ENCODE results near the gene TET1. TPM values are rescaled to one million over a fixed set of nuclear protein-coding genes. Genes with fewer than 3 reads are reported as not detected.
"Not testable (repeated sequence)": the region's sequence is repeated elsewhere in the genome, so short reads cannot be mapped to it uniquely, and the experiment has no call there.

Gene TET1
- total RNA-seq, 1 experiment from 2014 or later, result 2.4 TPM

DNA sequence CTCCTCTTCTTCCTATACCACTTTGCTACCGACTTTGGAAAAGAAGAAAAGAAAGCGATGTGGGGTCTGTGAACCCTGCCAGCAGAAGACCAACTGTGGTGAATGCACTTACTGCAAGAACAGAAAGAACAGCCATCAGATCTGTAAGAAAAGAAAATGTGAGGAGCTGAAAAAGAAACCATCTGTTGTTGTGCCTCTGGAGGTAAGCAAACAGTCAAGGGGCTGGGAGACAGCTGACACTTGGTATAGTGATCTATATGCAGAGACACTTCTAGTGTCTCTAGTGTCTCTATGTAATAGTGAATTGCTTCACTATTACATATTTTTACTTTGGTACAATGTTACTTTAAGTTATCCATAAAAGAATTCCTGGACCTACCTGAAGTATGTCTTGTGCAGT, 13.9 kb downstream of the TET1 start:
- intact Hi-C loops (cut with micrococcal nuclease; ENCODE audit: unreplicated experiment), result no loop called here
- Histone ChIP-seq H3K9me3 (ENCODE audit: insufficient read depth, low read depth) (no peaks in the 10 kb centered on the region), H3K27me3 (ENCODE audit: insufficient read depth, low read depth) (no peaks in the 10 kb centered on the region), H3K27ac (no peak overlapping the region), H3K4me1 (replicated peaks; ENCODE audit: insufficient read depth) (no peaks in the 10 kb centered on the region), H3K4me3 (no peak overlapping the region), H3K9me2 (ENCODE audit: insufficient read depth) (no peaks in the 10 kb centered on the region), H3K79me2 (ENCODE audit: low read depth) (no peaks in the 10 kb centered on the region), H2AFZ (no peak overlapping the region), H3K36me3 (ENCODE audit: low read depth) (no peaks in the 10 kb centered on the region), H3K4me2 (no peak overlapping the region), H3F3A (ENCODE audit: insufficient read depth, low read depth) (no peaks in the 10 kb centered on the region), H4K20me1 (ENCODE audit: insufficient read depth) (no peaks in the 10 kb centered on the region)
- ChIA-PET CTCF (no interaction called here), POLR2A (ENCODE audit: unreplicated experiment) (interaction anchor here (0.6 kb wide), 1 partner anchor 214 kb away, joined by 6 read pairs; no protein-coding TSS in a partner anchor)
- DNase-seq, result no peak
- BruUV-seq (replicated peaks), result no TSS peak
- TF ChIP-seq EZH2 (IDR thresholded peaks at IDR 0.05; ENCODE audit: low read depth) (no peak), CTCF (conservative IDR thresholded peaks at IDR 0.05) (no peak)

GRCh38 chr10:68576118-68576517, 16.0 kb downstream of the TET1 start:
- H3K27ac ChIP-seq, result no peak overlapping the region
- no peak overlapping the region for H3K4me2 ChIP-seq
- no peaks in the 10 kb centered on the region for H3K9me2 ChIP-seq (ENCODE audit: insufficient read depth)
- H3K79me2 ChIP-seq (ENCODE audit: low read depth), result no peaks in the 10 kb centered on the region
- no peaks in the 10 kb centered on the region for H3F3A ChIP-seq (ENCODE audit: insufficient read depth, low read depth)
- H3K36me3 ChIP-seq (ENCODE audit: low read depth), result no peaks in the 10 kb centered on the region
- BruUV-seq (replicated peaks), result no TSS peak
- H3K27me3 ChIP-seq (ENCODE audit: insufficient read depth, low read depth), result no peaks in the 10 kb centered on the region
- intact Hi-C loops (cut with micrococcal nuclease; ENCODE audit: unreplicated experiment), result no loop called here
- no peaks in the 10 kb centered on the region for H4K20me1 ChIP-seq (ENCODE audit: insufficient read depth)
- no peak for TF ChIP-seq EZH2 (IDR thresholded peaks at IDR 0.05; ENCODE audit: low read depth)
- TF ChIP-seq CTCF (conservative IDR thresholded peaks at IDR 0.05), result no peak
- POLR2A ChIA-PET (ENCODE audit: unreplicated experiment), result no interaction called here
- no peaks in the 10 kb centered on the region for H3K4me1 ChIP-seq (replicated peaks; ENCODE audit: insufficient read depth)
- H3K4me3 ChIP-seq, result no peak overlapping the region
- CTCF ChIA-PET, result no interaction called here
- DNase-seq, result no peak
- no peak overlapping the region for H2AFZ ChIP-seq
- no peaks in the 10 kb centered on the region for H3K9me3 ChIP-seq (ENCODE audit: insufficient read depth, low read depth)

DNA sequence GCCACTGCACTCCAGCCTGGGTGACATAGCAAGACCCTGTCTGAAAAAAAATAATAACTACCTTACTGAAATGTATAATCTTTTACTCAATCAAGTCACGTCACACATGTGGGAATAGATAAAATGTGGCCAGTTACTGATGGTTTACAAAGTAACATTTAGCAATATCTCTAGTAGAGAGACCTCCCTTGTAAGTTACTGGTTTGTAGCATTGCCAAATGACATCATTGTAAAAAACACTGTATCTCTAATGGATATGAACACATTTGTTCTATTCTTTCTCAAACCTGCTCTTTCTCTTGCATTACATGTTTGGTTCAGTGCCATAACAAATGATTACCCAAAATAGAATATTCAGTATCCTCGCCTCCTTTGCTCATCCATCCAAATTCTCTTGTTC, 18.8 kb downstream of the TET1 start:
- ChIA-PET POLR2A (ENCODE audit: unreplicated experiment) (no interaction called here), CTCF (no interaction called here)
- Histone ChIP-seq H3K79me2 (ENCODE audit: low read depth) (no peaks in the 10 kb centered on the region), H3K9me2 (ENCODE audit: insufficient read depth) (no peaks in the 10 kb centered on the region), H3K36me3 (ENCODE audit: low read depth) (no peaks in the 10 kb centered on the region), H3K27me3 (ENCODE audit: insufficient read depth, low read depth) (no peaks in the 10 kb centered on the region), H3K4me3 (no peak overlapping the region), H3F3A (ENCODE audit: insufficient read depth, low read depth) (no peaks in the 10 kb centered on the region), H3K4me2 (no peak overlapping the region), H3K9me3 (ENCODE audit: insufficient read depth, low read depth) (no peaks in the 10 kb centered on the region), H3K27ac (no peak overlapping the region), H2AFZ (no peak overlapping the region), H4K20me1 (ENCODE audit: insufficient read depth) (no peaks in the 10 kb centered on the region), H3K4me1 (replicated peaks; ENCODE audit: insufficient read depth) (no peaks in the 10 kb centered on the region)
- DNase-seq, result no peak
- no TSS peak for BruUV-seq (replicated peaks)
- TF ChIP-seq EZH2 (IDR thresholded peaks at IDR 0.05; ENCODE audit: low read depth) (no peak), CTCF (conservative IDR thresholded peaks at IDR 0.05) (no peak)
- intact Hi-C loops (cut with micrococcal nuclease; ENCODE audit: unreplicated experiment), result no loop called here

DNA sequence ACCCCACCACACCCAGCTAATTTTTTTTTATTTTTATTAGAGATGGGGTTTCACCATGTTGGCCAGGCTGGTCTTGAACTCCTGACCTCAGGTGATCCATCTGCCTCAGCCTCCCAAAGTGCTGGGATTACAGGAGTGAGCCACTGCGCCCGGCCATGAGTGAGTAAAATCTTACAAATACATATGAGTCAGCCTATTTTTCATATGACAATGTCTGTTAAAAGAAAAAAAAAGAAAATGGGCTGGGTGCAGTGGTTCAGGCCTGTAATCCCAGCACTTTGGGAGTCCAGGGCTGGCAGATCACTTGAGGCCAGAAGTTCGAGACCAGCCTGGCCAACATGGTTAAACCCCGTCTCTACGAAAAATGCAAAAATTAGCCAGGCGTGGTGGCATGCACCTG, 24.1 kb downstream of the TET1 start:
- H3K36me3 ChIP-seq (ENCODE audit: low read depth); CTCF ChIA-PET: not testable (repeated sequence)

More for the DNA sequence above, 24.1 kb downstream of the TET1 start:
- H4K20me1 ChIP-seq (ENCODE audit: insufficient read depth); DNase-seq; H3K4me3 ChIP-seq; H3K27me3 ChIP-seq (ENCODE audit: insufficient read depth, low read depth); H3F3A ChIP-seq (ENCODE audit: insufficient read depth, low read depth); H3K79me2 ChIP-seq (ENCODE audit: low read depth); intact Hi-C loops (cut with micrococcal nuclease; ENCODE audit: unreplicated experiment); BruUV-seq (replicated peaks); H2AFZ ChIP-seq; H3K9me3 ChIP-seq (ENCODE audit: insufficient read depth, low read depth); H3K4me1 ChIP-seq (replicated peaks; ENCODE audit: insufficient read depth); H3K9me2 ChIP-seq (ENCODE audit: insufficient read depth); POLR2A ChIA-PET (ENCODE audit: unreplicated experiment); H3K27ac ChIP-seq; H3K4me2 ChIP-seq: not testable (repeated sequence)

Data from PC-9 (cell line).